A549 treated with CpdA at 1 μM for 4 hours (cell line): ENCODE measurements around the gene NAP1L4. TPM values are rescaled to one million over a fixed set of nuclear protein-coding genes. Genes with fewer than 3 reads are reported as not detected.

ENCODE experiments used
- total RNA-seq: library from RNA; stranded (reverse); fragments of 200-300 nt; extraction: Qiagen RNA extraction; gene quantifications from 5 replicates; pipeline ENCODE4 v1.2.3, GENCODE V29; 2022; ENCODE audit warnings: low read depth

Gene NAP1L4
- 120 to 133 TPM (median 125 TPM) in 5 replicates for total RNA-seq

GRCh38 chr11:2992234-2992996 lies at the start of gene NAP1L4:
NAP1L4 (minus strand) TSS chr11:2992329; CDS start chr11:2979220, 13,109 bp downstream.

GRCh38 chr11:2928605-2929530 lies 63.3 kb downstream of the NAP1L4 start, which contains the start of gene PHLDA2:
PHLDA2 (minus strand) TSS chr11:2929420; CDS start chr11:2929364, 56 bp downstream.

Other genes with a start within 250 kb of the NAP1L4 start
- 0.52 to 0.92 TPM (median 0.71 TPM) in 5 replicates for gene CDKN1C, start 106.6 kb downstream of the NAP1L4 start, total RNA-seq
- gene PHLDA2, start 62.9 kb downstream of the NAP1L4 start, total RNA-seq: 96.6 to 156 TPM (median 147 TPM) in 5 replicates
- 62.8 to 75.9 TPM (median 64.0 TPM) in 5 replicates for gene CARS1, start 65.1 kb upstream of the NAP1L4 start, total RNA-seq
- gene OSBPL5, start 173.0 kb upstream of the NAP1L4 start, total RNA-seq: 4.5 to 7.5 TPM (median 5.3 TPM) in 5 replicates
- gene MRGPRG, start 226.5 kb upstream of the NAP1L4 start, total RNA-seq: not detected in 5 replicates
- 0.15 to 0.19 TPM in 2 of 5 replicates, not detected in the others for gene MRGPRE, start 240.1 kb upstream of the NAP1L4 start, total RNA-seq